CD4-positive, alpha-beta T cell treated with Interleukin-2 at 100 ng/mL for 4 hours (primary cell): ENCODE results near the gene ELMOD1.

Experiments
- DNase-seq: peaks from one replicate; pipeline ENCODE4 v3.0.0-alpha.2; 2020; ENCODE audit warnings: low spot score

Gene ELMOD1

GRCh38 chr11:107583629-107584195 lies 7.2 kb upstream of the ELMOD1 start:
- DNase-seq: no peak

GRCh38 chr11:107587306-107587979 lies 3.5 kb upstream of the ELMOD1 start:
- DNase-seq: no peak

- peak; percentile 17 for DNase-seq
Measured at GRCh38 chr11:107591378-107592230, 657 bp downstream of the ELMOD1 start.

GRCh38 chr11:107592231-107592590 lies 1.3 kb downstream of the ELMOD1 start:
- no peak for DNase-seq

- DNase-seq: no peak
Measured at GRCh38 chr11:107592813-107593212, 1.9 kb downstream of the ELMOD1 start.

GRCh38 chr11:107593951-107594350 lies 3.0 kb downstream of the ELMOD1 start:
- no peak for DNase-seq

GRCh38 chr11:107594736-107595135 lies 3.8 kb downstream of the ELMOD1 start:
- DNase-seq: no peak

GRCh38 chr11:107598225-107599139 lies 7.5 kb downstream of the ELMOD1 start:
- no peak for DNase-seq

- DNase-seq: no peak
Measured at GRCh38 chr11:107605061-107606006, 14.4 kb downstream of the ELMOD1 start.

GRCh38 chr11:107606141-107606540 lies 15.2 kb downstream of the ELMOD1 start:
- no peak for DNase-seq

GRCh38 chr11:107608809-107609208 lies 17.9 kb downstream of the ELMOD1 start:
- no peak for DNase-seq

- DNase-seq: no peak
Measured at GRCh38 chr11:107609400-107610218, 18.7 kb downstream of the ELMOD1 start.

GRCh38 chr11:107612445-107612844 lies 21.5 kb downstream of the ELMOD1 start:
- DNase-seq: no peak

GRCh38 chr11:107619926-107620325 lies 29.0 kb downstream of the ELMOD1 start:
- DNase-seq: no peak

GRCh38 chr11:107621081-107621480 lies 30.1 kb downstream of the ELMOD1 start:
- no peak for DNase-seq

GRCh38 chr11:107623183-107623582 lies 32.2 kb downstream of the ELMOD1 start:
- DNase-seq: no peak

GRCh38 chr11:107624983-107625684 lies 34.2 kb downstream of the ELMOD1 start:
- DNase-seq: no peak

GRCh38 chr11:107625685-107625989 lies 34.7 kb downstream of the ELMOD1 start:
- no peak for DNase-seq

- DNase-seq: no peak
Measured at GRCh38 chr11:107631043-107631442, 40.1 kb downstream of the ELMOD1 start.

- no peak for DNase-seq
Measured at GRCh38 chr11:107631931-107632330, 41.0 kb downstream of the ELMOD1 start.
